Measurements from ENCODE around the gene LZIC.

GRCh38 chr1:9927259-9927658 is 15.9 kb downstream of the LZIC start:
- no peak for TF ChIP-seq CTCF (IDR thresholded peaks at IDR 0.05)
- no peak for TF ChIP-seq RAD21 (conservative IDR thresholded peaks at IDR 0.05 in 1 of 2, IDR thresholded peaks at IDR 0.05 in 1 of 2)
- TF ChIP-seq NFE2L2 (conservative IDR thresholded peaks at IDR 0.05; ENCODE audit: low read length) = no peak

All from A549 (cell line).